GM19239 (cell line): ENCODE measurements around the gene MAPK8IP3.
"Not testable (repeated sequence)": the region's sequence is repeated elsewhere in the genome, so short reads cannot be mapped to it uniquely, and the experiment has no call there.

Source experiments
- DNase-seq: peaks from one replicate; pipeline ENCODE4 v3.0.0; 2011; ENCODE audit warnings: low spot score; ENCODE audit not compliant: insufficient read length
- FAIRE-seq: peaks from 2 replicates; lab custom pipeline; 2011; peaks lifted over from hg19 to GRCh38; lab: Jason Lieb, UNC

Gene MAPK8IP3

DNA sequence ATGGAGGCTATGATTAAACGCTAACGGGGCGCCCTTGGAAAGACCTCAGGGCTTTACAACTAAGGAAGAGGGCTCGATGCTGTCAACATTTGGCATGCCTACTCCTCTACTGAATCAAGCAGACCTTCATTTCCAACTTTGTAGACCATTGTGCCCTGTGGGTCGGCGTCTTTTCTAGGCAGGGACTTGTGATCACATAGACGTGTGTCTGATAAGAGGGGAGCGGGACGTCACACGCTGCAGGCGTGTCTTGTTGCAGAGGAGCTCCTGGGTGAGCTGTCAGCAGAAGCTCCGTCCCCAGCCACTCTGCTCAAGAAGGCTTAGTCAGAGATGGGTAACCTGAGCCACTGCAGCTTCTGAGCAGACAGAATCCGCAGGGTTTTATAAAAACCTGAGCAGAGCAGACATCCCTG lies 2.8 kb downstream of the MAPK8IP3 start:
- FAIRE-seq: no peak
- DNase-seq: no peak

DNA sequence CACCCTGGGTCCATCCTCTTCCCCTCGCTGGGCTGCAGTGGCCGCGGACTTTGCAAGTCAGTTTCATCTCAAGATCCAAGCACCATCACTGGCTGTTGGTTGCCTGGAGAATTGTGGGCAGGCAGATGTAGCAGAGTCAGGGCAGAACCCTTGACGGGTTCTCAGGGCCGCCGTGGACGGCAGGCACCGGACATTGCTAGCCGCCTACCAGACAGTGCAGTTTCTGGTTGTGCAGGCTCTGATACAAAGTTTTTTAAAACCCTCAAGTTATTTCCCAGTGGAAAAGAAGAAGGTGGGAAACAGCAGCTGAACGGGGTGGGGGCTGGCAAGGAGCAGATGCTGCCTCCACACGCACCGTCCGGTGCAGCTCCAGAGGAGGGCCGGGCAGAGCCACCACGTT lies 3.4 kb downstream of the MAPK8IP3 start:
- DNase-seq (no peak), FAIRE-seq (no peak)

DNA sequence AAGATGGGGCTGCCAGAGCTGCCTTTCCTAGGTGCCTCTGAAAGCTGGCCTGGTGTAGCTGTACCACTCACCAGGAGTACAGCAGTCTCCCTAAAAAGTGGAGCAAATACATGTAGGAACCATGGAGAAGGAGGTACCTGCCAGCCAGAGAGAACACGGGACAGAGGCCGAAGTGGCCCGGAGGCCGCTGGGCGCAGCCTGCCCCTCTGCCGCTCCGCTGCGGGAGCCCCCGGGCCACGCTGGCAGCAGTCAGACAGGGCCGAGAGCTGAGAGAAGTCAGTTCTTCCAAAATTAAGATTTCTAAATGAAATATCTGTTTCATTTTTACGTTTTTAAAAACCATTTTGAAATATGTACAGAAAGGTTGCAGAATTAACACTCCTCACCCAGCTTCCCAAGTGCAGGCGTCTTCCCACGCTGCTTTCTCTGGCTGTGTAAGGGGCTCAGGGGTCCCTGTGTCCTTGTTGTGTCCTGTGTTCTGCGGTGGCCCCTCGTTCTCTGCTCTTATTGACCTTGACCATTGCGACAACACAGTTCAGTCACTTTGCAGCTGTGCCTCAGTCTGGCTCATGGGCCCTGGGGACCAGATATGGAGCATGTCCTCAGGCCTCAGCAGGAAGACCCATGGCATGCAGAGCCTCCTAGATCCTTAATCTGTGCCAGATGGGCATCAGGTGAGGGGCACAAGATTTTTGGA lies 5.0 kb downstream of the MAPK8IP3 start:
- no peak for FAIRE-seq
- no peak for DNase-seq

DNA sequence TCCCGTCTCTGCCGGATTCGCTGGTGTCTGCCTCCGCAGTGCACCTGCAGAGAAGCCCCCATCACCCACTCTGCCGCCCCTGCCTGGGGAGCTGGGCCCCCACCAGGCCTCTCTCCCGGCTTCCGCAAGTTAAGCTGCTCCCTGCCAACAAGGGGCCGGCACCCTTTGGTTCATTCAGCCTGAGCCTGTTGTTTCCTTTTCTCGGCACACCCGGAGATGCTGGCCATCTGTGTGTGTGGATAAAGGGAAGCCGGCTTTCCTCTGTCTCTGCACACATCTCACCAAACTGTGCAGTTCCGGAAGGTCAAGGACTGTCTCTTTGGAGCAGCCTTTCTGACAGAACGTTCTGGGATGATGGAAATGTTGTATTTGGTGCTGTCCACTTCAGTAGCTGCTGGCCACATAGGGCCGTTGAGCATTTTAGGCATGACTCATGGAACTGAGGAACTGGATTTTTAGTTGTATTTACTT lies 6.8 kb downstream of the MAPK8IP3 start:
- DNase-seq: no peak
- no peak for FAIRE-seq

DNA sequence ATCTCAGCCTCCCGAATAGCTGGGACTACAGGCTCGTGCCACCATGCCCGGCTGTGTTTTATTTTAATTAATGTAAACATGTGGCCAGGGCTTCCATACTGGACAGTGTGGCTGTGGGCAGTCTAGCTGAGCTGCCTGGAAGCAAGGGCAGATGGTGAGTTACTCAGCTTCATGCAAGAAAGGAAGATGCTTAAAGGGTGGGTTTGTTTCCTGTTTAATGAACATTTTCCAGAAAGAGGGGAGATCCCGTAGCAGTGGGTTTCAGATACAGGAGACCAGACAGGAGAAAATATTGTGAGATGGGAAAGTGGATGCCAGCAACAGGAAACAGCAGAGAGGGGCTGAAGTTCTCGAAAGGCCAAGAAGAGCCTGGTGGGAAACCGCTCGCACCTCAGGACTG lies 7.3 kb downstream of the MAPK8IP3 start:
- DNase-seq: no peak
- no peak for FAIRE-seq

DNA sequence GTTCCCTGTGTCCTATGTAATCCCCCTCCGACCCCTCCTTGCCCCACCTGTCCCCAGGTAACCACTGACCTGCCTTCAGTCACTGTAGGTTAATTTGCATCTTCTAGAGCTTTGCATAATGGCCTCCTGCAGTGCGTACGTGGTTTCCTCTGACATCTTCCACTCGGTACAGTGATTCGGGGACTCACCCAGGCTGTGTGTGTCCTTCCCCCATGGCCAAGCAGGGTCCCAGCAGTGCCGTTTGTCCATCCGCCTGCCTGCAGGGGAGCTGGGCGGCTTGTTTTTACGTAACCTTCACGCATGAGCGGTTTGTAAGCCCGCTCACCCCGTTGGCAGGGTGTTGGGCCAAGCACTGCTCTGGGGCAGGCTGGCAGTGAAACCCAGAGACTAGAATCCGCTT lies 7.9 kb downstream of the MAPK8IP3 start:
- FAIRE-seq: no peak
- no peak for DNase-seq

DNA sequence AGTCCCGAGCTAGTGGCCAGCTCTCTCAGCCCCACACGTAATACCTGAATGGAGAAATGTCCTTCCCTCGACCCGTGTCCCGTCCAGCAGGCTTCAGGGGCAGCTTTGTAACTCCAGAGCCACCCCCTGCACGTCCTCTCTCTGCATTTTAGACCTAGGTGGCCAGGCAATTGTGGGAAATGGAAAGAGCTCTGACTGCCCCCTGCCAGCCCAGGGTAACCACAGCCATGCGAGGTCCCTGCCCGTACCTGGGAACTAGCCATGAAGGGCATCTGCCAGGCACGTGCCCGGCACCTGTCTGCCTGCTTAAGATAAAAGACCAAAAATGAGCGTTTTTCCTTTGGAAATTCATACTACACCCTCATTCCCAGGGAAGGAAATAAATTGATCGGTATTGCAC lies 9.2 kb downstream of the MAPK8IP3 start:
- DNase-seq: no peak
- FAIRE-seq: no peak

DNA sequence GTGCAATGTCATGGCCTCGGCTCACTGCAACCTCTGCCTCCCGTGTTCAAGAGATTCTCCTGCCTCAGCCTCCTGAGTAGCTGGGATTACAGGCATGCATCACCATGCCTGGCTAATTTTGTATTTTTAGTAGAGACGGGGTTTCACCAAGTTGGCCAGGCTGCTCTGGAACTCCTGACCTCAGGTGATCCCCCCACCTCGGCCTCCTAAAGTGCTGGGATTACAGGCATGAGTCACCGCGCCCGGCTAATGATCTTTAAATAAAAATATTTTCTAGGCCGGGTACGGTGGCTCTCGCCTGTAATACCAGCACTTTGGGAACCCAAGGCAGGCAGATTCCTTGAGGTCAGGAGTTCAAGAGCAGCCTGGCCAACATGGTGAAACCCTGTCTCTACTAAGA lies 12.2 kb downstream of the MAPK8IP3 start:
- DNase-seq, FAIRE-seq: not testable (repeated sequence)

DNA sequence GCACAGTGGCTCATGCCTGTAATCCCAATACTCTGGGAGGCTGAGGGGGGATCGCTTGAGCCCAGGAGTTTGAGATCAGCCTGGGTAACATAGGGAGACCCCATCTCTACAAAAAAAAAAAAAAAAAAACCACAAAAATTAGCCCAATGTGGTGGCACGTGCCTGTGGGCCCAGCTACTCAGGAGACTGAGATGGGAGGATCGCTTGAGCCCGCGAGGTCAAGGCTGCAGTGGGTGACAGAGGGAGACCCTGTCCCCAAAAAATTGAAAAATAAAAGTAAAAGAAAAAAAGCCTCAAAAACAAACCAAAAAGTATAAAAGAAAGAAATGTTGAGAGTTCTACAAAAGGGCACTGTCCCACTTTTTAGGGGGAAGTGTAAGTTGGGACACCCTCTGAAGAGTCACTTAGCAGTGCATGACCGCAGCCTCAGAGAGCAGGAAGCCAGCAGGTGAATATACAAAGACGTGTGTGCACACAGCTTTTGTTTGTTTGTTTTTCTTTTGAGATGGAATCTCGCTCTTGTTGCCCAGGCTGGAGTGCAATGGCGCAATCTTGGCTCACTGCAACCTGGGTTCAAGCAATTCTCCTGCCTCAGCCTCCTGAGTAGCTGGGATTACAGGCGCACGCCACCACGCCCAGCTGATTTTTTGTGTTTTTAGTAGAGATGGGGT lies 13.7 kb downstream of the MAPK8IP3 start:
- DNase-seq, FAIRE-seq: not testable (repeated sequence)

DNA sequence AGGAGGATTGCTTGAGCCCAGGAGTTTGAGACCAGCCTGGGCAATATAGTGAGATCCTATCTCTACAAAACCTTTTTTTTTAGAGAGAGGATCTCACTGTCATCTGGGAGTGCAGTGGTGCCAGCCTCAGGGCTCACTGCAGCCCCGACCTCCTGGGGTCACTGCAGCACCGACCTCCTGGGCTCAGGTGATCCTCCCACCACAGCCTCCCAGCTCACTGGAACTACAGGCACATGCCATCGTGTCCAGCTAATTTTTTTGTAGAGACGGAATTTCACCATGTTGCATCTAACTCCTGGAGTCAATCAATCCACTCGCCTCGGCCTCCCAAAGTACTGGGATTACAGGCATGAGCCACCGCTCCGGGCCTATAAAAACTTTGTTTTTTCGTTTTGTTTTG lies 15.4 kb downstream of the MAPK8IP3 start:
- FAIRE-seq: no peak

DNA sequence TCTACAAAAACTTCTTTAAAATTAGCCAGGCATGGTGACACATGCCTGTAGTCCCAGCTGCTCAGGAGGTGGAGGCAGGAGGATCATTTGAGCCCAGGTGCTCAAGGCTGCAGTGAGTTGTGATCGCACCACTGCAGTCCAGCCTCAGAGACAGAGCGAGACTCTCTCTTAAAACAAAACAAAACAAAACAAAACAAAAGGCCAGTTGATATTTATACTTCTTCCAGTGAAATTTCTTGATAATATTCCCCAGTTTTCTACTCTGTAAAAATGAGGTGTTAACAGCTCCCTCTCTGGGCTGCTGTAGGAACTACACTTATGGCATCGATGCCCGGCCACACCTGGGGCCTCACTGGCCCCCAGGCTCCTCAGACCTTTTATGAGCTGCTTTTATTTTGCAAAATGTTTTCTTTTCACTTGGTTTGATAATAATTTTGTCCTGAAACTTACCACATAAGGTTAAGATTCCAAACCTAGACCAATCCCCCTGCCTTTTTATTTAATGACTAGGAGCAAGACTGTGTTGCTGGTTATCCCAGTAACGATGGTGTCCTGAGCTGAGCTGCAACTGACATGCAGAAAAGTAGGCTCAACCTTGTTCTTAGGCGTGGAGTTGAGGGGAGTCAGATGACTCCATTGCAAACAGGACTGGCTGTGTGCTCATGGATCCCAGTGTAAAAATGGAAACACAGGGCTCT lies 17.6 kb downstream of the MAPK8IP3 start:
- DNase-seq (no peak), FAIRE-seq (no peak)

More for the DNA sequence above, 15.4 kb downstream of the MAPK8IP3 start:
- no peak for DNase-seq

DNA sequence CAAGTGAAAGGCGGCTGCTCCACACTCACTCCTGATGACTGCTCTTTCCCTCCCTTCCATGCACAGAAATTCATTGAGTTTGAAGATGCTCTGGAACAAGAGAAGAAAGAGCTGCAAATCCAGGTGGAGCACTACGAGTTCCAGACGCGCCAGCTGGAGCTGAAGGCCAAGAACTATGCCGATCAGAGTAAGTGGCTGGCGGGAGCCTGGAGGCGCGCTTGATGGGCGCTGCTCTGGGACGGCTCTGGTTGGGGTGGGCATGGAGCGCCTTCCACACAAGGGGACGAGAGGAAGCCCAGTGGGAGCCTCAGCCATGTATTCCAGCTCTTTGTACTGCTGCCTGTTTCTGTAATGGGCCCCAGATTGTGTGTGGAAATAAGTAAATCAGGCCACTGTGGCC lies 18.5 kb downstream of the MAPK8IP3 start:
- DNase-seq (no peak), FAIRE-seq (no peak)

DNA sequence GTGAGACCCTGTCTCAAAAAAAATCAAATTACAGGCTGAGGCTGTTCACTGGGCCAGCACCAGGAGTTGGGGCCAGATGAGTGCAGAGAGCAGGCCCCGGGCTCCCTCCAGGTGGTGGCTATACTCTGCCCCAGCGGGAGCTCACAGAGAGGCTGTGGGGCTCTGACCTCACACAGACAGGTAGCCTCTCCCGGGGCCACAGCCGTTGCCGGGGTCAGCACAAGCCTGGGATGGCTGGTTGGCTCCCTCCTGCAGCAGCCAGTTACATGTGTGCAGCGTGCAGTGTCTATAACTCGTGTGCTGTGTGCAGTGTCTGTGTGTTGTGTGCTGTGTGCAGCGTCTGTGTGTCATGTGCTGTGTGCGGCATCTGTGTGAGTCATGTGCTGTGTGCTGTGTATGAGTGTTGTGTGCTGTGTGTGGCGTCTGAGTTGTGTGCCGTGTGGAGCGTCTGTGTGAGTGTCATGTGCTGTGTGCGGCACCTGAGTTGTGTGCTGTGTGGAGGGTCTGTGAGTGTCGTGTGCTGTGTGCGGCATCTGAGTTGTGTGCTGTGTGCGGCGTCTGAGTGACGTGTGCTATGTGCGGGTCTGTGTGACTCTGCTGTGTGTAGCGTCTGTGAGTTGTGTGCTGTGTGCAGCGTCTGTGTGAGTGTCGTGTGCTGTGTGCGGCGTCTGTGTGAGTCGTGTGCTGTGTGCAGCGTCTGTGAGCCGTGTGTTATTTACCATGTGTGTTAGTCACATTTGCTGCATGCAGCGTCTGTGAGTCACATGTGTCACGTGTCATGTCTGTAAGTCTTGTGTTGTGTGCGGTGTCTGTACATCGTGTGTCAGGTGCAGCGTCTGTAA lies 20.9 kb downstream of the MAPK8IP3 start:
- FAIRE-seq: no peak
- no peak for DNase-seq

DNA sequence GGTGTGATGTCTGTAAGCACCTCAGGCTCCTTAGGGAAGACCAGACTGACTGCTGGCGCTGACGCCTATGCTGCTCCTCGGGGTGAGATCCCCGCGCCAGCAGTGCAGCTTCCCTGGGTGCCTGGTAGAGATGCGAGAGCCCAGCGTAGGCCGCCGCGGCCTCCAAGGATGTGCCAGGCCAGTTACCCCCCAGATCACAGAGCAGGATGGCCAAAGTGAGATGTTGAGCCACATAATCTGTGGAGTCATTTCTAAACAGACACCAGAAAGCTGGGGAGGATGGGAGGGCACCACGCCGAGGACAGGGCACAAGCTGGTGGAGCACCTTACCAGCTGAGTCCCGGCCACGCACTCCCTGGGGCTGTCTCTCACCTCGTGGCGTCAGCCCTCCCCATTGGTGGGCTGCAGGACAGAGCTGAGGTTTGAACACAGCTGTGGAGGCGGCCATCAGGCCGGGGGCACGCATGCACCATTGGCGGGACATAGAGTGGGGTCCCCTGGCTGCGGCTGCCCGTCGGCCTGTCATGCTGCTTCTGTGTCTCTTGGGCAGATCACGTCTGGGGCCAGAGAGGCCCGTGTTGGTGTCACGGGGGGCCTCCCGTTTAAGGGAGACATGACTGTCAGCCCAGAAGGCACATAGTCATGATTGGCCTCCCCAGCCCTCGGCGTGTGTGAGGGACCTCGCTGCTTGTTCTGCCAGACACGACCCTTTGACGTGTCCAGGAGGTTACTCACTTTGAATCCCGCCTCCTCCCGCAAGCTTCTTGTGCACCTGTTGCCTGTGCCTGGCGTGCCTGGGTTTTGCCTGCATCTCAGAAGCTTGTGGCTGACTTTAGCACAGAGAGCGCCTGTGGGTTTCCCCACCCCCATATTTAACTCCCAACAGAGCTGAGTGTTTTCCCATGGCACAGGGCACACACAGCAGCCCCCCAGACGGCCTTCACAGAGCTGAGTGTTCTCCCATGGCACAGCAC lies 21.9 kb downstream of the MAPK8IP3 start:
- FAIRE-seq: no peak
- DNase-seq: no peak

DNA sequence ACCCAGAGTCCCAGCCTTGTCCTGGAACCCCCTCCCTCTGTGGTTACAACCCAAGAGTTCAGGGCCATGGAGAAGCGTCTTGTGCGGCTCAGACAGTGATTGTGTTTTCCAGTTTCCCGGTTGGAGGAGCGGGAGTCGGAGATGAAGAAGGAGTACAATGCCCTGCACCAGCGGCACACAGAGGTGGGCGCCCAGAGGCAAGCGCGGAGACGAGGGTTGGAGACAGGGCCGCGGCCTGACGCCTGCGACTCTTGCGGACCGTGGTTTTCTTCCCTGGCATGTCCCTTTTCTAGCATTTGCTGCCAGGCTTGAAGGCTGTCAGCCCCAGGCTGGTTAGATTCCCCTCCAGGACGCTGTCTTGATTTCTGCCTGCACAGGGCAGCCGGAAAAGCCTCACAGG lies 23.0 kb downstream of the MAPK8IP3 start:
- FAIRE-seq: no peak
- DNase-seq: no peak

DNA sequence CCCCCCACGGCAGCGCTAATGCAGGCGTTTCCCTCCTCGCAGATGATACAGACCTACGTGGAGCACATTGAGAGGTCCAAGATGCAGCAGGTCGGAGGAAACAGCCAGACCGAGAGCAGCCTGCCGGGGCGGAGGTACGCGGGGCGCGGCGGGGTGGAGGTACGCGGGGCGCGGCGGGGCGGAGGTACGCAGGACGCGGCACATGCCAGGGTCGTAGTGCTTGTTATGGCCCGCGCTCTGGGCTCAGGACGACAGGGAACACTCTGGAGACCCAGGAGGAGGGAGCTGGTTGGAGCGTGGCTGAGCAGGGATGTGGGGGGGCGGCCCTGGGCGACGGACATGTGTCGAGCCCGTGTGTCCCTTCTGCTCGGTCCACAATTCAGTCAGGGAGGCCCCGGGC lies 23.4 kb downstream of the MAPK8IP3 start:
- FAIRE-seq (no peak), DNase-seq (no peak)

DNA sequence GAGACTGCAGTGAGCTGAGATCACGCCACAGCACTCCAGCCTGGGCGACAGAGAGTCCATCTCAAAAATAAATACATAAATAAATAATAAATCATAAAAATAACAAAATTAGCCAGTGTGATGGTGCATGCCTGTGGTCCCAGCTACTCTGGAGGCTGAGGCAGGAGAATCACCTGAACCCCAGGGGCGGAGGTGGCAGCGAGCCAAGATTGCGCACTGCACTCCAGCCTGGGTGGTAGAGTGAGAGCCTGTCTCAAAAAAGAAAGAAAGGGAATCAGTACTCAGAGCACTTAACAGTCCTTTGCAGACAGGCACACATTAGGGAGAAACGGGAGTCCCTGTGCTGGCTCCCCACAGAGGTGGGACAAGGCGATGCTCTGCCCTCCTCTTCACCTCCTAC lies 25.1 kb downstream of the MAPK8IP3 start:
- DNase-seq: no peak
- FAIRE-seq: no peak

DNA sequence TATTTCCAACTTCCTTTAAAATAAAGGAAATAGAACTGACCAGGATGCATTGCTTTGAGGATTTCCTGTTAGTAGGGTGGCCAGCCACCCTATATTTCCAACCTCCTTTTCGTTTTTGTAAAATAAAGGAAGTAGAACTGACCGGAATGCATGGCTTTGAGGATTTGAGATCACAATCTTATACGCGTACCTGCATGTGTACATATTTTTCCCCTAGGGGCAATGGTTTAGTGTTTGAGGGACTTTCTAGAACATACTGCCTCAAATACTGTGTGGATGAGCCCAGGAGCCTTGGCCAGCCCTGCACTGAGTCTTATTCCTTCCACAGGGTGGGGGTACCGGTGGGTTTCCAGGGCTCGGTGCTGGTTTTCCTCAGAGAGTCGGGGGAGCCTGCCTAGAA lies 25.6 kb downstream of the MAPK8IP3 start:
- FAIRE-seq (no peak), DNase-seq (no peak)

DNA sequence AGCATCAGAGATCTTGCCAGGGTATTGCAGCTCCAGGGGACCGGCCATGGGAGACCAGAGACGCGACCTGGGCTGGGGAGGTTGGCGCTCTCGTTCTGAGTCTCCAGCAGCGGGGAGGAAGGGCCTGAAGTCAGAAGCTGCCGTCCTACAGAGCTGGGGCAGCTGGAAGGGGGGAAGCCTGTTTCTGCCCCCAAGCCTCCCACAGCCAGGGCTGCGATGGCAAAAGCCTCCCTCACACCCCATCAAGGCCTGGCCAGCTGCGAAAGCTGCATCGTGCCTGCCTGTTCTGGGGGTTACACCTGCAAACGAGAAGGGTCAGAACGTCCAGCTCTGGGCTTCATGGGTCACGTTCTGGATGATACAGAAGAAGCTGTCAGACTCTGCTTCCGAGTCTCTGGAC lies 26.1 kb downstream of the MAPK8IP3 start:
- FAIRE-seq: no peak
- DNase-seq: no peak
